Subcutaneous abdominal adipose tissue (tissue), 5 donors: ENCODE data around the gene RNF39.

Experiments used
- H3K27ac ChIP-seq: one replicate; pipeline ENCODE4 v1.7.0; 2013; ENCODE audit warnings: low read depth, mild to moderate bottlenecking, inconsistent platforms, low read length, moderate library complexity
- H3K27me3 ChIP-seq, 5 donors: one replicate each; pipeline ENCODE4 v1.7.0; 2013; ENCODE audit warnings: low read length in 5 of 5, inconsistent platforms in 1 of 5; ENCODE audit not compliant: control insufficient read depth in 5 of 5, insufficient read depth in 4 of 5
- H3K36me3 ChIP-seq, 5 donors: one replicate each; pipeline ENCODE4 v1.7.0; 2013; ENCODE audit warnings: low read length in 5 of 5; ENCODE audit not compliant: control insufficient read depth in 5 of 5, insufficient read depth in 5 of 5
- H3K4me1 ChIP-seq, 5 donors: one replicate each; pipeline ENCODE4 v1.7.0; 2013; ENCODE audit warnings: low read length in 5 of 5, mild to moderate bottlenecking in 3 of 5, moderate library complexity in 1 of 5; ENCODE audit not compliant: control insufficient read depth in 5 of 5, insufficient read depth in 5 of 5
- H3K4me3 ChIP-seq, 5 donors: one replicate each; pipeline ENCODE4 v1.7.0; 2013; ENCODE audit warnings: low read length in 5 of 5, low read depth in 1 of 5
- H3K9ac ChIP-seq, 5 donors: one replicate each; pipeline ENCODE4 v1.7.0; 2013; ENCODE audit warnings: low read length in 5 of 5, mild to moderate bottlenecking in 4 of 5, moderate library complexity in 3 of 5
- H3K9me3 ChIP-seq, 5 donors: one replicate each; pipeline ENCODE4 v1.7.0; 2013; ENCODE audit warnings: low read length in 5 of 5; ENCODE audit not compliant: control insufficient read depth in 5 of 5
- donor health status: healthy.
- donor health status: healthy.
- donor health status: healthy.
- donor health status: healthy.
- donor health status: healthy.

RNF39 gene

GRCh38 chr6:30061858-30062458 is 13.6 kb downstream of the RNF39 start:
- H3K36me3 ChIP-seq = peaks cover 3 to 12% (median 10%) of the 10 kb centered on the region in 5 donors
- H3K9me3 ChIP-seq = no peaks in the 10 kb centered on the region
- peak overlapping the region; percentile 83 to 99 (median 97) for H3K4me3 ChIP-seq
- no peaks in the 10 kb centered on the region for H3K27me3 ChIP-seq
- H3K27ac ChIP-seq = peak overlapping the region; percentile 95
- peaks cover 23 to 38% (median 33%) of the 10 kb centered on the region in 5 donors for H3K4me1 ChIP-seq
- H3K9ac ChIP-seq = peak overlapping the region; percentile 88 to 98 (median 94)

- H3K9me3 ChIP-seq = no peaks in the 10 kb centered on the region
- peak within 1 kb of the TSS; percentile 88 to 98 (median 94) for H3K9ac ChIP-seq
- H3K27ac ChIP-seq = peak within 1 kb of the TSS; percentile 95
- H3K36me3 ChIP-seq = peaks cover 3 to 16% (median 14%) of the 10 kb centered on the region in 5 donors
- peaks cover 20 to 34% (median 29%) of the 10 kb centered on the region in 5 donors for H3K4me1 ChIP-seq
- no peaks in the 10 kb centered on the region for H3K27me3 ChIP-seq
- peak within 1 kb of the TSS; percentile 83 to 99 (median 97) for H3K4me3 ChIP-seq
Measured at GRCh38 chr6:30061092-30061857, 14.3 kb downstream of the RNF39 start, which contains the start of gene POLR1H. POLR1H (plus strand) TSS chr6:30061265; CDS start chr6:30061525, 260 bp downstream.

- H3K9me3 ChIP-seq = no peaks in the 10 kb centered on the region
- peaks cover 20 to 28% (median 24%) of the 10 kb centered on the region in 5 donors for H3K4me1 ChIP-seq
- H3K27ac ChIP-seq = peak overlapping the region; percentile 95
- H3K4me3 ChIP-seq = peak overlapping the region; percentile 83 to 99 (median 97)
- H3K9ac ChIP-seq = peak overlapping the region; percentile 88 to 98 (median 94)
- no peaks in the 10 kb centered on the region for H3K27me3 ChIP-seq
- peaks cover 3 to 21% (median 19%) of the 10 kb centered on the region in 5 donors for H3K36me3 ChIP-seq
Measured at GRCh38 chr6:30060606-30061091, 14.9 kb downstream of the RNF39 start.

- H3K36me3 ChIP-seq = peaks cover 3 to 39% (median 27%) of the 10 kb centered on the region in 5 donors
- no peaks in the 10 kb centered on the region for H3K9me3 ChIP-seq
- H3K4me3 ChIP-seq = no peak overlapping the region
- peaks cover 7 to 14% (median 10%) of the 10 kb centered on the region in 5 donors for H3K4me1 ChIP-seq
- no peaks in the 10 kb centered on the region for H3K27me3 ChIP-seq
- no peak overlapping the region for H3K9ac ChIP-seq
- no peak overlapping the region for H3K27ac ChIP-seq
Measured at GRCh38 chr6:30055513-30055912, 20.1 kb downstream of the RNF39 start.

GRCh38 chr6:30053682-30054081 is 21.9 kb downstream of the RNF39 start:
- H3K36me3 ChIP-seq = peaks cover 3 to 39% (median 27%) of the 10 kb centered on the region in 5 donors
- H3K27me3 ChIP-seq = no peaks in the 10 kb centered on the region
- no peak overlapping the region for H3K4me3 ChIP-seq
- no peaks in the 10 kb centered on the region for H3K9me3 ChIP-seq
- H3K4me1 ChIP-seq = no peaks in the 10 kb centered on the region
- no peak overlapping the region for H3K9ac ChIP-seq
- no peak overlapping the region for H3K27ac ChIP-seq

GRCh38 chr6:30047220-30047619 is 28.3 kb downstream of the RNF39 start:
- H3K4me3 ChIP-seq = no peak overlapping the region
- H3K9ac ChIP-seq = no peak overlapping the region
- no peaks in the 10 kb centered on the region for H3K36me3 ChIP-seq

GRCh38 chr6:30044630-30045029 is 30.9 kb downstream of the RNF39 start:
- H3K27ac ChIP-seq = no peak overlapping the region
- no peaks in the 10 kb centered on the region for H3K9me3 ChIP-seq
- H3K36me3 ChIP-seq = no peaks in the 10 kb centered on the region
- H3K4me1 ChIP-seq = peaks cover 0 to 12% (median 0%) of the 10 kb centered on the region in 5 donors
- no peak overlapping the region for H3K4me3 ChIP-seq
- no peak overlapping the region for H3K9ac ChIP-seq
- no peaks in the 10 kb centered on the region for H3K27me3 ChIP-seq

More at GRCh38 chr6:30047220-30047619, 28.3 kb downstream of the RNF39 start:
- H3K27me3 ChIP-seq = no peaks in the 10 kb centered on the region
- H3K9me3 ChIP-seq = no peaks in the 10 kb centered on the region
- peaks cover 0 to 4% (median 0%) of the 10 kb centered on the region in 5 donors for H3K4me1 ChIP-seq
- no peak overlapping the region for H3K27ac ChIP-seq

GRCh38 chr6:30043744-30044143 is 31.8 kb downstream of the RNF39 start:
- Histone ChIP-seq H3K27me3 (no peaks in the 10 kb centered on the region), H3K9me3 (no peaks in the 10 kb centered on the region), H3K9ac (no peak overlapping the region), H3K4me1 (peaks cover 0 to 12% (median 0%) of the 10 kb centered on the region in 5 donors), H3K27ac (no peak overlapping the region), H3K4me3 (no peak overlapping the region), H3K36me3 (no peaks in the 10 kb centered on the region)

- Histone ChIP-seq H3K36me3 (no peaks in the 10 kb centered on the region), H3K9ac (no peak overlapping the region), H3K4me3 (no peak overlapping the region), H3K27me3 (no peaks in the 10 kb centered on the region), H3K27ac (no peak overlapping the region), H3K9me3 (no peaks in the 10 kb centered on the region), H3K4me1 (peaks cover 0 to 12% (median 0%) of the 10 kb centered on the region in 5 donors)
Measured at GRCh38 chr6:30042914-30043313, 32.7 kb downstream of the RNF39 start.

- Histone ChIP-seq H3K4me1 (peaks cover 0 to 12% (median 0%) of the 10 kb centered on the region in 5 donors), H3K9me3 (no peaks in the 10 kb centered on the region), H3K9ac (no peak overlapping the region), H3K36me3 (no peaks in the 10 kb centered on the region), H3K27me3 (no peaks in the 10 kb centered on the region), H3K4me3 (no peak overlapping the region), H3K27ac (no peak overlapping the region)
Measured at GRCh38 chr6:30042476-30042875, 33.1 kb downstream of the RNF39 start.
